GM23338 (cell line): ENCODE results near the gene ADAMTS5. TPM values are rescaled to one million over a fixed set of nuclear protein-coding genes. Genes with fewer than 3 reads are reported as not detected.

Source experiments
- ATAC-seq: fragments of 200-7000 bp; cut with Tn5 transposase; 3 replicates; pipeline ENCODE4 v1.9.1; 2020
- DNase-seq: peaks from one replicate; pipeline ENCODE4 v3.0.0-alpha.2; 2015; ENCODE audit warnings: low spot score
- H2AFZ ChIP-seq: fragments of 200-600 bp; sonication (generic); 2 replicates; pipeline ENCODE4 v1.8.0; 2016; ENCODE audit warnings: antibody characterized with exemption, mild to moderate bottlenecking, moderate library complexity
- H3F3A ChIP-seq: fragments of 200-600 bp; sonication (generic); replicated peaks from 2 replicates; pipeline ENCODE4 v1.8.0; 2017; ENCODE audit warnings: antibody characterized with exemption, mixed run types, low read depth
- H3K27ac ChIP-seq: fragments of 200-600 bp; sonication (generic); 2 replicates; pipeline ENCODE4 v1.6.1; 2016; ENCODE audit warnings: low read depth
- H3K27me3 ChIP-seq: fragments of 200-600 bp; sonication (generic); 2 replicates; pipeline ENCODE4 v1.8.0; 2016; ENCODE audit warnings: mild to moderate bottlenecking, mixed run types, moderate library complexity; ENCODE audit not compliant: insufficient read depth
- H3K36me3 ChIP-seq: fragments of 200-600 bp; sonication (generic); 2 replicates; pipeline ENCODE4 v1.8.0; 2016; ENCODE audit warnings: mild to moderate bottlenecking; ENCODE audit not compliant: insufficient read depth
- H3K4me1 ChIP-seq: fragments of 200-600 bp; sonication (generic); 2 replicates; pipeline ENCODE4 v1.8.0; 2016; ENCODE audit warnings: mild to moderate bottlenecking, moderate library complexity; ENCODE audit not compliant: insufficient read depth
- H3K4me2 ChIP-seq: fragments of 200-600 bp; sonication (generic); 2 replicates; pipeline ENCODE4 v1.7.1; 2017; ENCODE audit warnings: mixed run types
- H3K4me3 ChIP-seq: fragments of 200-600 bp; sonication (generic); 2 replicates; pipeline ENCODE4 v1.6.1; 2016; ENCODE audit warnings: mixed run types
- H3K79me2 ChIP-seq: fragments of 200-600 bp; sonication (generic); replicated peaks from 2 replicates; pipeline ENCODE4 v1.8.0; 2017; ENCODE audit warnings: mild to moderate bottlenecking; ENCODE audit not compliant: insufficient read depth
- H3K9me2 ChIP-seq: fragments of 200-600 bp; sonication (generic); 2 replicates; pipeline ENCODE4 v1.8.0; 2017; ENCODE audit not compliant: insufficient read depth
- H4K20me1 ChIP-seq: fragments of 200-600 bp; sonication (generic); replicated peaks from 2 replicates; pipeline ENCODE4 v1.8.0; 2017; ENCODE audit warnings: mild to moderate bottlenecking; ENCODE audit not compliant: insufficient read depth
- H3K27ac Mint-ChIP-seq: 2 replicates; pipeline ENCODE4 v1.8.0; 2020; ENCODE audit warnings: inconsistent platforms, mild to moderate bottlenecking, moderate library complexity, mixed read lengths
- H3K27me3 Mint-ChIP-seq: 3 replicates; pipeline ENCODE4 v1.8.0; 2022; ENCODE audit warnings: low read depth, mild to moderate bottlenecking, moderate library complexity, mixed read lengths, inconsistent platforms; ENCODE audit not compliant: insufficient read depth, poor library complexity
- H3K36me3 Mint-ChIP-seq: 3 replicates; pipeline ENCODE4 v1.8.0; 2021; ENCODE audit warnings: low read depth, mild to moderate bottlenecking, inconsistent platforms, moderate library complexity, mixed read lengths
- H3K4me1 Mint-ChIP-seq: 3 replicates; pipeline ENCODE4 v1.8.0; 2020; ENCODE audit warnings: mild to moderate bottlenecking, inconsistent platforms, mixed read lengths
- H3K4me3 Mint-ChIP-seq: 3 replicates; pipeline ENCODE4 v1.8.0; 2021; ENCODE audit warnings: moderate library complexity, mild to moderate bottlenecking, inconsistent platforms, mixed read lengths
- H3K9me3 Mint-ChIP-seq: 3 replicates; pipeline ENCODE4 v1.8.0; 2020; ENCODE audit warnings: moderate library complexity, mild to moderate bottlenecking, inconsistent platforms, mixed read lengths
- CREB1 ChIP-seq: fragments of 250-450 bp; sonication (Bioruptor Pico); IDR thresholded peaks from 2 replicates; pipeline ENCODE4 v1.5.0; 2020; ENCODE audit warnings: low read depth, mild to moderate bottlenecking, moderate library complexity
- EZH2 ChIP-seq: fragments of 200-600 bp; sonication (generic); IDR thresholded peaks from one replicate; pipeline ENCODE4 v1.8.0; 2017; ENCODE audit warnings: antibody characterized with exemption, mild to moderate bottlenecking, low read depth; ENCODE audit not compliant: unreplicated experiment
- EZH2phosphoT487 ChIP-seq: fragments of 200-600 bp; sonication (generic); IDR thresholded peaks from one replicate; pipeline ENCODE4 v1.8.1; 2018; ENCODE audit warnings: antibody characterized with exemption; ENCODE audit not compliant: unreplicated experiment
- JUNB ChIP-seq: IDR thresholded peaks from one replicate; pipeline ENCODE4 v1.6.1; 2016; ENCODE audit warnings: antibody characterized with exemption; ENCODE audit not compliant: unreplicated experiment
- NANOG ChIP-seq: IDR thresholded peaks from 2 replicates; pipeline ENCODE4 v1.6.1; 2016; ENCODE audit warnings: antibody characterized with exemption, borderline replicate concordance
- POLR2AphosphoS5 ChIP-seq: IDR thresholded peaks from 2 replicates; pipeline ENCODE4 v1.6.1; 2016; ENCODE audit warnings: antibody characterized with exemption, low read depth
- STAT1 ChIP-seq: IDR thresholded peaks from one replicate; pipeline ENCODE4 v1.6.1; 2016; ENCODE audit warnings: antibody characterized with exemption; ENCODE audit not compliant: unreplicated experiment
- ZNF114 ChIP-seq: fragments of 250-450 bp; sonication (Bioruptor Pico); IDR thresholded peaks from 2 replicates; pipeline ENCODE4 v1.5.0; 2020; ENCODE audit warnings: mild to moderate bottlenecking, moderate library complexity
- ZNF331 ChIP-seq: fragments of 250-450 bp; sonication (Bioruptor Pico); IDR thresholded peaks from 2 replicates; pipeline ENCODE4 v1.5.0; 2020; ENCODE audit warnings: low read depth, mild to moderate bottlenecking, moderate library complexity
- polyA plus RNA-seq: library from polyadenylated mRNA; unstranded; fragments of >200 nt; fragmentation: Nextera tagmentation; extraction: Ambion mirVana; gene quantifications from 2 replicates; pipeline ENCODE4 v1.2.1, GENCODE V29; 2016
- total RNA-seq: library from RNA; depleted of rRNA; stranded (reverse); fragments of >200 nt; shearing (Covaris generic); gene quantifications from 2 replicates; pipeline ENCODE4 v1.2.3, GENCODE V29; 2014
- TF ChIP-seq, protein P1 (sequence below), 2 experiments: fragments of 200-600 bp in 1 of 2; sonication (generic) in 1 of 2; conservative IDR thresholded peaks; 2 replicates each; pipeline versions ENCODE4 v1.5.1 to v1.6.1; 2016 to 2017; ENCODE audit warnings: antibody characterized with exemption in 2 of 2, low read depth in 2 of 2, mild to moderate bottlenecking in 2 of 2, moderate library complexity in 1 of 2
- TF ChIP-seq, protein P2 (sequence below): IDR thresholded peaks from one replicate; pipeline ENCODE4 v1.6.1; 2018; ENCODE audit warnings: antibody characterized with exemption; ENCODE audit not compliant: unreplicated experiment
- TF ChIP-seq, protein P3 (sequence below): IDR thresholded peaks from 2 replicates; pipeline ENCODE4 v1.6.1; 2016; ENCODE audit warnings: antibody characterized with exemption

The ADAMTS5 gene
- total and polyA plus RNA-seq, 2 experiments from 2014 or later: 0.21 to 0.32 TPM

DNA sequence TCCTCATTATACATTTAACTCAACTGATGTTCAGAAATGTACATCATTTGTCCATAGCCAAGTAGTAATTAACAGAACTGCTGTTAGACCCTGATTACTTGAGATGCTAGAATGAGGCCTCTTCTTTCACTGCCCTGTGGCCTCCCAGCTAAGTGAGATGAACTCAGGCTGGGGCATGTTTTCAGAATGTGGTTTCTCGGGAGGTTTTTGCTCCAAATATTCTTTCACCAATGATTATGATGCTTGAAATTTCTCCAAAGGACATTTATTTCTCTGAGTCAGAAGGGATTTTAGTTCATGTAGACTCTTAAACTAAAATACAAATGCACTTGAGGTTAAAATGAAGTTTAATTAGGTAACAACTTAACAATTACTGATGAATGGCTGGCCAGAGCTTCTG lies 34.6 kb upstream of the ADAMTS5 start (continued):
- no peak for TF ChIP-seq JUNB
- no peak for TF ChIP-seq NANOG
- TF ChIP-seq POLR2AphosphoS5: no peak
- TF ChIP-seq, protein P1, sequence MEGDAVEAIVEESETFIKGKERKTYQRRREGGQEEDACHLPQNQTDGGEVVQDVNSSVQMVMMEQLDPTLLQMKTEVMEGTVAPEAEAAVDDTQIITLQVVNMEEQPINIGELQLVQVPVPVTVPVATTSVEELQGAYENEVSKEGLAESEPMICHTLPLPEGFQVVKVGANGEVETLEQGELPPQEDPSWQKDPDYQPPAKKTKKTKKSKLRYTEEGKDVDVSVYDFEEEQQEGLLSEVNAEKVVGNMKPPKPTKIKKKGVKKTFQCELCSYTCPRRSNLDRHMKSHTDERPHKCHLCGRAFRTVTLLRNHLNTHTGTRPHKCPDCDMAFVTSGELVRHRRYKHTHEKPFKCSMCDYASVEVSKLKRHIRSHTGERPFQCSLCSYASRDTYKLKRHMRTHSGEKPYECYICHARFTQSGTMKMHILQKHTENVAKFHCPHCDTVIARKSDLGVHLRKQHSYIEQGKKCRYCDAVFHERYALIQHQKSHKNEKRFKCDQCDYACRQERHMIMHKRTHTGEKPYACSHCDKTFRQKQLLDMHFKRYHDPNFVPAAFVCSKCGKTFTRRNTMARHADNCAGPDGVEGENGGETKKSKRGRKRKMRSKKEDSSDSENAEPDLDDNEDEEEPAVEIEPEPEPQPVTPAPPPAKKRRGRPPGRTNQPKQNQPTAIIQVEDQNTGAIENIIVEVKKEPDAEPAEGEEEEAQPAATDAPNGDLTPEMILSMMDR (conservative IDR thresholded peaks at IDR 0.05; ENCODE audit: low read depth in 2 of 2): no peak
- TF ChIP-seq, protein P2, sequence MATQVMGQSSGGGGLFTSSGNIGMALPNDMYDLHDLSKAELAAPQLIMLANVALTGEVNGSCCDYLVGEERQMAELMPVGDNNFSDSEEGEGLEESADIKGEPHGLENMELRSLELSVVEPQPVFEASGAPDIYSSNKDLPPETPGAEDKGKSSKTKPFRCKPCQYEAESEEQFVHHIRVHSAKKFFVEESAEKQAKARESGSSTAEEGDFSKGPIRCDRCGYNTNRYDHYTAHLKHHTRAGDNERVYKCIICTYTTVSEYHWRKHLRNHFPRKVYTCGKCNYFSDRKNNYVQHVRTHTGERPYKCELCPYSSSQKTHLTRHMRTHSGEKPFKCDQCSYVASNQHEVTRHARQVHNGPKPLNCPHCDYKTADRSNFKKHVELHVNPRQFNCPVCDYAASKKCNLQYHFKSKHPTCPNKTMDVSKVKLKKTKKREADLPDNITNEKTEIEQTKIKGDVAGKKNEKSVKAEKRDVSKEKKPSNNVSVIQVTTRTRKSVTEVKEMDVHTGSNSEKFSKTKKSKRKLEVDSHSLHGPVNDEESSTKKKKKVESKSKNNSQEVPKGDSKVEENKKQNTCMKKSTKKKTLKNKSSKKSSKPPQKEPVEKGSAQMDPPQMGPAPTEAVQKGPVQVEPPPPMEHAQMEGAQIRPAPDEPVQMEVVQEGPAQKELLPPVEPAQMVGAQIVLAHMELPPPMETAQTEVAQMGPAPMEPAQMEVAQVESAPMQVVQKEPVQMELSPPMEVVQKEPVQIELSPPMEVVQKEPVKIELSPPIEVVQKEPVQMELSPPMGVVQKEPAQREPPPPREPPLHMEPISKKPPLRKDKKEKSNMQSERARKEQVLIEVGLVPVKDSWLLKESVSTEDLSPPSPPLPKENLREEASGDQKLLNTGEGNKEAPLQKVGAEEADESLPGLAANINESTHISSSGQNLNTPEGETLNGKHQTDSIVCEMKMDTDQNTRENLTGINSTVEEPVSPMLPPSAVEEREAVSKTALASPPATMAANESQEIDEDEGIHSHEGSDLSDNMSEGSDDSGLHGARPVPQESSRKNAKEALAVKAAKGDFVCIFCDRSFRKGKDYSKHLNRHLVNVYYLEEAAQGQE: no peak
- no peak for TF ChIP-seq CREB1
- TF ChIP-seq ZNF331: no peak
- TF ChIP-seq, protein P3, sequence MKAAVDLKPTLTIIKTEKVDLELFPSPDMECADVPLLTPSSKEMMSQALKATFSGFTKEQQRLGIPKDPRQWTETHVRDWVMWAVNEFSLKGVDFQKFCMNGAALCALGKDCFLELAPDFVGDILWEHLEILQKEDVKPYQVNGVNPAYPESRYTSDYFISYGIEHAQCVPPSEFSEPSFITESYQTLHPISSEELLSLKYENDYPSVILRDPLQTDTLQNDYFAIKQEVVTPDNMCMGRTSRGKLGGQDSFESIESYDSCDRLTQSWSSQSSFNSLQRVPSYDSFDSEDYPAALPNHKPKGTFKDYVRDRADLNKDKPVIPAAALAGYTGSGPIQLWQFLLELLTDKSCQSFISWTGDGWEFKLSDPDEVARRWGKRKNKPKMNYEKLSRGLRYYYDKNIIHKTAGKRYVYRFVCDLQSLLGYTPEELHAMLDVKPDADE: no peak

DNA sequence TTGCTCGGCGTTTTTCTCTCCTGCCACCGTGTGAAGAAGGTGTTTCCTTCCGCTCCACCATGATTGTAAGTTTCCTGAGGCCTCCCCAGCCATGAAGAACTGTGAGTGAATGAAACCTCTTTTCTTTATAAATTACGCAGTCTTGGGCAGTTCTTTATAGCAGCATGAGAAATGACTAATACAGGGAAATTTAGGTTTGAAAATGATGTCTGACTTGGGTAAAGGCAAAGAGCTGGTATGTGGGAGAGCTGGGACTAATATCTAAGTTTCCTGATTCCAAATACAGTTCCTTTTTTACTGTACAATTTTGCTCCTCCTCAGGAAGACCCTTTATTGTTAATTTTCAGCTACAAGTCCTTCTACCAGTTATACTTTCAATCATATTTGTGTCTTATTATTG lies 16.7 kb upstream of the ADAMTS5 start:
- H3K4me3 ChIP-seq: no peak overlapping the region
- peaks cover 2% of the 10 kb centered on the region for H3K27me3 Mint-ChIP-seq
- H2AFZ ChIP-seq: no peak overlapping the region
- H3K36me3 Mint-ChIP-seq: no peaks in the 10 kb centered on the region
- ATAC-seq (no peak), DNase-seq (no peak)
- no peaks in the 10 kb centered on the region for H3K9me2 ChIP-seq
- no peaks in the 10 kb centered on the region for H3K4me1 ChIP-seq
- no peaks in the 10 kb centered on the region for H3K79me2 ChIP-seq
- no peak overlapping the region for H3K4me2 ChIP-seq
- no peak for TF ChIP-seq EZH2phosphoT487
- TF ChIP-seq, protein P2: no peak
- TF ChIP-seq EZH2: no peak
- no peak for TF ChIP-seq ZNF331
- TF ChIP-seq, protein P1 (conservative IDR thresholded peaks at IDR 0.05; ENCODE audit: low read depth in 2 of 2): no peak
- no peak for TF ChIP-seq STAT1
- TF ChIP-seq, protein P3: no peak
- TF ChIP-seq CREB1: no peak
- no peak for TF ChIP-seq ZNF114
- H3F3A ChIP-seq: no peaks in the 10 kb centered on the region
- no peak overlapping the region for H3K27ac Mint-ChIP-seq
- H4K20me1 ChIP-seq: no peaks in the 10 kb centered on the region
- H3K27ac ChIP-seq: no peak overlapping the region
- H3K36me3 ChIP-seq: no peaks in the 10 kb centered on the region
- peaks cover 7% of the 10 kb centered on the region; the same call in 2 of the 3 replicates for H3K9me3 Mint-ChIP-seq
- H3K4me3 Mint-ChIP-seq: no peak overlapping the region
- H3K4me1 Mint-ChIP-seq: no peaks in the 10 kb centered on the region
- no peaks in the 10 kb centered on the region for H3K27me3 ChIP-seq
